HEK293 (cell line): ENCODE measurements around the gene E2F4.

ENCODE experiments used
- CTCF ChIA-PET: fragments of 350-600 bp; formaldehyde crosslinking; extraction: SDS; loops from one replicate; lab custom pipeline; 2021; ENCODE audit warnings: antibody characterized with exemption; lab: Yijun Ruan, JAX
- POLR2A ChIA-PET: fragments of 300-600 bp; formaldehyde crosslinking; extraction: SDS; loops from one replicate; lab custom pipeline; 2020; ENCODE audit warnings: antibody characterized with exemption, inconsistent platforms; lab: Yijun Ruan, JAX
- H3K27ac ChIP-seq: fragments of 200-500 bp; sonication (Bioruptor generic); 2 replicates; pipeline ENCODE4 v1.5.1; 2014; ENCODE audit warnings: low read depth, low read length, control low read depth, inconsistent platforms; ENCODE audit errors: extremely low read depth
- H3K36me3 ChIP-seq, 2 experiments: fragments of 200-500 bp in 1 of 2; sonication (Bioruptor generic) in 1 of 2; 1 replicate in 1 of 2; 2 replicates in 1 of 2; pipeline ENCODE4 v1.5.1; 2014 to 2017; ENCODE audit warnings: inconsistent platforms in 2 of 2, low read length in 2 of 2; ENCODE audit not compliant: control insufficient read depth in 2 of 2, insufficient read depth in 1 of 2
- H3K4me1 ChIP-seq: fragments of 200-500 bp; sonication (Bioruptor generic); 2 replicates; pipeline ENCODE4 v1.5.1; 2014; ENCODE audit warnings: mild to moderate bottlenecking, low read length, inconsistent platforms; ENCODE audit not compliant: control insufficient read depth, insufficient read depth
- H3K4me3 ChIP-seq: 2 replicates; pipeline ENCODE4 v1.5.1; 2011; ENCODE audit warnings: low read depth, mild to moderate bottlenecking, control low read depth, low read length, moderate library complexity
- H3K9me3 ChIP-seq: fragments of 200-500 bp; sonication (Bioruptor generic); 2 replicates; pipeline ENCODE4 v1.5.1; 2014; ENCODE audit warnings: low read depth, low read length, inconsistent platforms; ENCODE audit not compliant: control insufficient read depth, insufficient read depth
- BCL11A ChIP-seq: fragments of 450-650 bp; formaldehyde crosslinking; IDR thresholded peaks from 2 replicates; pipeline ENCODE4 v1.5.1; 2016; ENCODE audit warnings: low read depth, missing biosample characterization, missing genetic modification characterization
- BCL6B ChIP-seq: fragments of 450-650 bp; formaldehyde crosslinking; IDR thresholded peaks from 2 replicates; pipeline ENCODE4 v1.5.1; 2017; ENCODE audit warnings: missing biosample characterization, missing genetic modification characterization
- ELK4 ChIP-seq: IDR thresholded peaks from 2 replicates; pipeline ENCODE4 v1.6.1; 2011; ENCODE audit warnings: mild to moderate bottlenecking, low read depth, low read length, borderline replicate concordance
- FEZF1 ChIP-seq: fragments of 450-650 bp; formaldehyde crosslinking; IDR thresholded peaks from 2 replicates; pipeline ENCODE4 v1.5.1; 2016; ENCODE audit warnings: missing biosample characterization, missing genetic modification characterization
- KLF9 ChIP-seq: fragments of 450-650 bp; formaldehyde crosslinking; IDR thresholded peaks from 2 replicates; pipeline ENCODE4 v1.5.1; 2016; ENCODE audit warnings: missing biosample characterization, missing genetic modification characterization, low read depth
- SP2 ChIP-seq: fragments of 450-650 bp; formaldehyde crosslinking; IDR thresholded peaks from 2 replicates; pipeline ENCODE4 v1.5.1; 2016; ENCODE audit warnings: missing biosample characterization, missing genetic modification characterization
- ZBTB26 ChIP-seq: fragments of 450-650 bp; formaldehyde crosslinking; optimal IDR thresholded peaks from 2 replicates; pipeline ENCODE3; 2016; ENCODE audit warnings: missing biosample characterization, mild to moderate bottlenecking, missing genetic modification characterization
- ZFP69B ChIP-seq: fragments of 450-650 bp; formaldehyde crosslinking; IDR thresholded peaks from 2 replicates; pipeline ENCODE4 v1.5.1; 2016; ENCODE audit warnings: missing biosample characterization, missing genetic modification characterization
- ZIC2 ChIP-seq: fragments of 450-650 bp; formaldehyde crosslinking; IDR thresholded peaks from 2 replicates; pipeline ENCODE4 v1.5.1; 2016; ENCODE audit warnings: missing biosample characterization, missing genetic modification characterization
- ZNF24 ChIP-seq: fragments of 450-650 bp; formaldehyde crosslinking; IDR thresholded peaks from 2 replicates; pipeline ENCODE4 v1.5.1; 2016; ENCODE audit warnings: missing biosample characterization, missing genetic modification characterization
- ZNF248 ChIP-seq: fragments of 450-650 bp; formaldehyde crosslinking; IDR thresholded peaks from 2 replicates; pipeline ENCODE4 v1.5.1; 2017; ENCODE audit warnings: missing biosample characterization, missing genetic modification characterization
- ZNF274 ChIP-seq, 2 experiments: fragments of 200-500 bp in 1 of 2; fragments of 450-650 bp in 1 of 2; sonication (Bioruptor generic) in 1 of 2; formaldehyde crosslinking in 1 of 2; IDR thresholded peaks; 2 replicates each; pipeline versions ENCODE4 v1.5.1 to v1.6.1; 2014 to 2016; ENCODE audit warnings: borderline replicate concordance in 1 of 2, inconsistent platforms in 1 of 2, low read length in 1 of 2, missing biosample characterization in 1 of 2, missing genetic modification characterization in 1 of 2
- ZNF341 ChIP-seq: fragments of 450-650 bp; formaldehyde crosslinking; IDR thresholded peaks from 2 replicates; pipeline ENCODE4; 2016; ENCODE audit warnings: low read depth, missing biosample characterization, missing genetic modification characterization
- ZNF362 ChIP-seq: fragments of 450-650 bp; formaldehyde crosslinking; IDR thresholded peaks from 2 replicates; pipeline ENCODE4 v1.5.1; 2016; ENCODE audit warnings: missing biosample characterization, missing genetic modification characterization
- ZNF488 ChIP-seq: fragments of 450-650 bp; formaldehyde crosslinking; IDR thresholded peaks from 2 replicates; pipeline ENCODE4 v1.5.1; 2016; ENCODE audit warnings: missing biosample characterization, missing genetic modification characterization
- ZNF610 ChIP-seq: fragments of 450-650 bp; formaldehyde crosslinking; IDR thresholded peaks from 2 replicates; pipeline ENCODE4 v1.5.1; 2016; ENCODE audit warnings: missing biosample characterization, missing genetic modification characterization, borderline replicate concordance
- ZNF768 ChIP-seq: fragments of 450-650 bp; formaldehyde crosslinking; IDR thresholded peaks from 2 replicates; pipeline ENCODE4 v1.5.1; 2018; ENCODE audit warnings: missing biosample characterization, mild to moderate bottlenecking, missing genetic modification characterization
- ZXDB ChIP-seq: fragments of 450-650 bp; formaldehyde crosslinking; IDR thresholded peaks from 2 replicates; pipeline ENCODE4 v1.5.1; 2016; ENCODE audit warnings: missing biosample characterization, missing genetic modification characterization
- TF ChIP-seq, protein P1 (sequence below): fragments of 450-650 bp; formaldehyde crosslinking; conservative IDR thresholded peaks from 2 replicates; pipeline ENCODE4 v1.5.1; 2016; ENCODE audit warnings: low read depth, missing biosample characterization, missing genetic modification characterization
- TF ChIP-seq, protein P2 (sequence below): fragments of 450-650 bp; formaldehyde crosslinking; IDR thresholded peaks from 2 replicates; pipeline ENCODE4 v1.5.1; 2017; ENCODE audit warnings: missing biosample characterization, missing genetic modification characterization
- TF ChIP-seq, protein P3 (sequence below): fragments of 450-650 bp; formaldehyde crosslinking; IDR thresholded peaks from 2 replicates; pipeline ENCODE4 v1.5.1; 2016; ENCODE audit warnings: missing biosample characterization, missing genetic modification characterization

Gene E2F4

GRCh38 chr16:67247192-67248072 is 55.5 kb downstream of the E2F4 start, which contains the start of gene FHOD1:
TSS of gene FHOD1 (minus strand) at chr16:67247481. CDS start at chr16:67247410, 71 bp downstream.
- Histone ChIP-seq H3K4me3 (peak within 1 kb of the TSS; percentile 69), H3K27ac (peak within 1 kb of the TSS; percentile 75), H3K36me3 (peaks cover 0 to 4% of the 10 kb centered on the region in 2 experiments; a peak in 1 of 3 replicates), H3K4me1 (peaks cover 9% of the 10 kb centered on the region), H3K9me3 (no peaks in the 10 kb centered on the region)
- POLR2A ChIA-PET, result interaction anchor here (0.5 to 7.4 kb wide), 16 partner anchors 10 to 285 kb away, joined by 3 to 109 read pairs (median 4); partner anchors contain the start of genes ATP6V0D1, EXOC3L1, LRRC36 and TMEM208
- CTCF ChIA-PET, result interaction anchor here (0.6 to 2.3 kb wide), 4 partner anchors 12 to 217 kb away, joined by 3 to 7 read pairs (median 3); no protein-coding TSS in a partner anchor
- TF ChIP-seq, protein P1, sequence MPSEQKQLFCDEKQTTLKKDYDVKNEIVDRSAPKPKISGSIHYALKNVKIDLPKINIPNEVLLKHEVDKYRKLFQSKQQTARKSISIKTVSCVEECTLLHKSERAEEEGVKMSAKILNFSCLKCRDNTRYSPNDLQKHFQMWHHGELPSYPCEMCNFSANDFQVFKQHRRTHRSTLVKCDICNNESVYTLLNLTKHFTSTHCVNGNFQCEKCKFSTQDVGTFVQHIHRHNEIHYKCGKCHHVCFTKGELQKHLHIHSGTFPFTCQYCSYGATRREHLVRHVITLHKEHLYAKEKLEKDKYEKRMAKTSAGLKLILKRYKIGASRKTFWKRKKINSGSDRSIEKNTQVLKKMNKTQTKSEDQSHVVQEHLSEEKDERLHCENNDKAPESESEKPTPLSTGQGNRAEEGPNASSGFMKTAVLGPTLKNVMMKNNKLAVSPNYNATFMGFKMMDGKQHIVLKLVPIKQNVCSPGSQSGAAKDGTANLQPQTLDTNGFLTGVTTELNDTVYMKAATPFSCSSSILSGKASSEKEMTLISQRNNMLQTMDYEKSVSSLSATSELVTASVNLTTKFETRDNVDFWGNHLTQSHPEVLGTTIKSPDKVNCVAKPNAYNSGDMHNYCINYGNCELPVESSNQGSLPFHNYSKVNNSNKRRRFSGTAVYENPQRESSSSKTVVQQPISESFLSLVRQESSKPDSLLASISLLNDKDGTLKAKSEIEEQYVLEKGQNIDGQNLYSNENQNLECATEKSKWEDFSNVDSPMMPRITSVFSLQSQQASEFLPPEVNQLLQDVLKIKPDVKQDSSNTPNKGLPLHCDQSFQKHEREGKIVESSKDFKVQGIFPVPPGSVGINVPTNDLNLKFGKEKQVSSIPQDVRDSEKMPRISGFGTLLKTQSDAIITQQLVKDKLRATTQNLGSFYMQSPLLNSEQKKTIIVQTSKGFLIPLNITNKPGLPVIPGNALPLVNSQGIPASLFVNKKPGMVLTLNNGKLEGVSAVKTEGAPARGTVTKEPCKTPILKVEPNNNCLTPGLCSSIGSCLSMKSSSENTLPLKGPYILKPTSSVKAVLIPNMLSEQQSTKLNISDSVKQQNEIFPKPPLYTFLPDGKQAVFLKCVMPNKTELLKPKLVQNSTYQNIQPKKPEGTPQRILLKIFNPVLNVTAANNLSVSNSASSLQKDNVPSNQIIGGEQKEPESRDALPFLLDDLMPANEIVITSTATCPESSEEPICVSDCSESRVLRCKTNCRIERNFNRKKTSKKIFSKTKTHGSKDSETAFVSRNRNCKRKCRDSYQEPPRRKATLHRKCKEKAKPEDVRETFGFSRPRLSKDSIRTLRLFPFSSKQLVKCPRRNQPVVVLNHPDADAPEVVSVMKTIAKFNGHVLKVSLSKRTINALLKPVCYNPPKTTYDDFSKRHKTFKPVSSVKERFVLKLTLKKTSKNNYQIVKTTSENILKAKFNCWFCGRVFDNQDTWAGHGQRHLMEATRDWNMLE (tag by site-specific recombination), result no peak
- 0 out of 2 replicates have a peak, but pooled peaks have one; percentile 8 for TF ChIP-seq ZNF24 (tag by site-specific recombination)
- TF ChIP-seq ZNF488 (tag by site-specific recombination), result no peak
- TF ChIP-seq FEZF1 (tag by site-specific recombination), result no peak
- TF ChIP-seq ZNF768 (tag by site-specific recombination), result no peak
- no peak for TF ChIP-seq BCL6B (tag by site-specific recombination)
- TF ChIP-seq ZNF341 (tag by site-specific recombination), result no peak
- no peak for TF ChIP-seq ZNF248 (tag by site-specific recombination)
- 0 out of 2 replicates have a peak, but pooled peaks have one; percentile 29 for TF ChIP-seq ZNF610 (tag by site-specific recombination)
- peak; percentile 59 for TF ChIP-seq ZIC2 (tag by site-specific recombination)
- no peak for TF ChIP-seq ZNF362 (tag by site-specific recombination)
- no peak for TF ChIP-seq ZNF274 (IDR thresholded peaks at IDR 0.05; ENCODE audit: low read length)
- TF ChIP-seq ZNF274 (tag by site-specific recombination; IDR thresholded peaks at IDR 0.05; ENCODE audit: borderline replicate concordance), result no peak
- TF ChIP-seq ELK4, result no peak
- peak; percentile 92 for TF ChIP-seq ZBTB26 (tag by site-specific recombination)
- peak; percentile 81 for TF ChIP-seq KLF9 (tag by site-specific recombination)
- TF ChIP-seq, protein P2, sequence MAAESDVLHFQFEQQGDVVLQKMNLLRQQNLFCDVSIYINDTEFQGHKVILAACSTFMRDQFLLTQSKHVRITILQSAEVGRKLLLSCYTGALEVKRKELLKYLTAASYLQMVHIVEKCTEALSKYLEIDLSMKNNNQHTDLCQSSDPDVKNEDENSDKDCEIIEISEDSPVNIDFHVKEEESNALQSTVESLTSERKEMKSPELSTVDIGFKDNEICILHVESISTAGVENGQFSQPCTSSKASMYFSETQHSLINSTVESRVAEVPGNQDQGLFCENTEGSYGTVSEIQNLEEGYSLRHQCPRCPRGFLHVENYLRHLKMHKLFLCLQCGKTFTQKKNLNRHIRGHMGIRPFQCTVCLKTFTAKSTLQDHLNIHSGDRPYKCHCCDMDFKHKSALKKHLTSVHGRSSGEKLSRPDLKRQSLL (tag by site-specific recombination), result no peak
- TF ChIP-seq ZFP69B (tag by site-specific recombination), result no peak
- peak; percentile 95 for TF ChIP-seq SP2 (tag by site-specific recombination)
- peak; percentile 35; the same call in 1 of the 2 replicates for TF ChIP-seq BCL11A (tag by site-specific recombination)
- TF ChIP-seq, protein P3, sequence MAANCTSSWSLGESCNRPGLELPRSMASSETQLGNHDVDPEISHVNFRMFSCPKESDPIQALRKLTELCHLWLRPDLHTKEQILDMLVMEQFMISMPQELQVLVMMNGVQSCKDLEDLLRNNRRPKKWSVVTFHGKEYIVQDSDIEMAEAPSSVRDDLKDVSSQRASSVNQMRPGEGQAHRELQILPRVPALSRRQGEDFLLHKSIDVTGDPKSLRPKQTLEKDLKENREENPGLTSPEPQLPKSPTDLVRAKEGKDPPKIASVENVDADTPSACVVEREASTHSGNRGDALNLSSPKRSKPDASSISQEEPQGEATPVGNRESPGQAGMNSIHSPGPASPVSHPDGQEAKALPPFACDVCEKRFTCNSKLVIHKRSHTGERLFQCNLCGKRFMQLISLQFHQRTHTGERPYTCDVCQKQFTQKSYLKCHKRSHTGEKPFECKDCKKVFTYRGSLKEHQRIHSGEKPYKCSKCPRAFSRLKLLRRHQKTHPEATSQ, result 0 out of 2 replicates have a peak, but pooled peaks have one; percentile 20
- TF ChIP-seq ZXDB (tag by site-specific recombination), result peak; percentile 68
